Measurements from ENCODE around the gene DNAJC2.
"Not testable (repeated sequence)": the region's sequence is repeated elsewhere in the genome, so short reads cannot be mapped to it uniquely, and the experiment has no call there.

The DNAJC2 gene

GRCh38 chr7:103341466-103341865, 3.1 kb downstream of the DNAJC2 start:
- DNase-seq (ENCODE audit: low spot score), result no peak

GRCh38 chr7:103338864-103339263, 5.7 kb downstream of the DNAJC2 start:
- no peak for DNase-seq (ENCODE audit: low spot score)

- DNase-seq (ENCODE audit: low spot score), result no peak
Measured at GRCh38 chr7:103336761-103337160, 7.8 kb downstream of the DNAJC2 start.

GRCh38 chr7:103325744-103326143, 18.8 kb downstream of the DNAJC2 start:
- DNase-seq (ENCODE audit: low spot score), result no peak

- DNase-seq (ENCODE audit: low spot score), result no peak
Measured at GRCh38 chr7:103317009-103317408, 27.6 kb downstream of the DNAJC2 start.

GRCh38 chr7:103316380-103316941, 28.1 kb downstream of the DNAJC2 start:
- no peak for DNase-seq (ENCODE audit: low spot score)

- no peak for DNase-seq (ENCODE audit: low spot score)
Measured at GRCh38 chr7:103314852-103315251, 29.7 kb downstream of the DNAJC2 start.

GRCh38 chr7:103307503-103308231, 36.9 kb downstream of the DNAJC2 start:
- no peak for DNase-seq (ENCODE audit: low spot score)

- DNase-seq (ENCODE audit: low spot score), result no peak
Measured at GRCh38 chr7:103301441-103301840, 43.1 kb downstream of the DNAJC2 start.

GRCh38 chr7:103299660-103300059, 44.9 kb downstream of the DNAJC2 start:
- DNase-seq (ENCODE audit: low spot score), result no peak

- no peak for DNase-seq (ENCODE audit: low spot score)
Measured at GRCh38 chr7:103297837-103298179, 46.8 kb downstream of the DNAJC2 start.

GRCh38 chr7:103296901-103297836, 47.4 kb downstream of the DNAJC2 start, which contains the start of gene PMPCB:
Gene PMPCB, plus strand, starts transcription at chr7:103297435. Its CDS starts 25 bp downstream, at chr7:103297460.
- peak; percentile 95 for DNase-seq (ENCODE audit: low spot score)

GRCh38 chr7:103293526-103293925, 51.0 kb downstream of the DNAJC2 start:
- no peak for DNase-seq (ENCODE audit: low spot score)

- no peak for DNase-seq (ENCODE audit: low spot score)
Measured at GRCh38 chr7:103292122-103292521, 52.4 kb downstream of the DNAJC2 start.

GRCh38 chr7:103282802-103283427, 61.7 kb downstream of the DNAJC2 start:
- DNase-seq (ENCODE audit: low spot score), result not testable (repeated sequence)

- not testable (repeated sequence) for DNase-seq (ENCODE audit: low spot score)
Measured at GRCh38 chr7:103280803-103281155, 63.8 kb downstream of the DNAJC2 start.

GRCh38 chr7:103279963-103280802, 64.4 kb downstream of the DNAJC2 start:
- peak; percentile 46 for DNase-seq (ENCODE audit: low spot score)

GRCh38 chr7:103279636-103279962, 65.0 kb downstream of the DNAJC2 start:
- DNase-seq (ENCODE audit: low spot score), result peak; percentile 7

GRCh38 chr7:103278195-103278594, 66.4 kb downstream of the DNAJC2 start:
- DNase-seq (ENCODE audit: low spot score), result not testable (repeated sequence)

GRCh38 chr7:103274867-103275266, 69.7 kb downstream of the DNAJC2 start:
- not testable (repeated sequence) for DNase-seq (ENCODE audit: low spot score)

GRCh38 chr7:103273374-103273773, 71.2 kb downstream of the DNAJC2 start:
- DNase-seq (ENCODE audit: low spot score), result not testable (repeated sequence)
